PC-3 (cell line): ENCODE results near the gene ASMTL. TPM values are rescaled to one million over a fixed set of nuclear protein-coding genes. Genes with fewer than 3 reads are reported as not detected.

Source experiments
- ATAC-seq: fragments of 200-7000 bp; cut with Tn5 transposase; 2 replicates; pipeline ENCODE4 v1.9.1; 2020; ENCODE audit warnings: mild to moderate bottlenecking, moderate library complexity
- BruUV-seq: library from RNA; stranded (reverse); fragments of 400-500 nt; replicated peaks from 2 replicates; lab custom pipeline; 2021; lab: Mats Ljungman, UMichigan
- CTCF ChIA-PET: fragments of 300-600 bp; sonication (Branson Sonifier 250); formaldehyde crosslinking; loops from one replicate; lab custom pipeline; 2022; ENCODE audit warnings: antibody characterized with exemption; lab: Charles Lee
- POLR2A ChIA-PET: fragments of 300-600 bp; sonication (Branson Sonifier 250); formaldehyde crosslinking; loops from one replicate; lab custom pipeline; 2022; ENCODE audit warnings: antibody characterized with exemption; ENCODE audit not compliant: unreplicated experiment; lab: Charles Lee
- DNase-seq: peaks from one replicate; pipeline ENCODE4 v3.0.0-alpha.2; 2015
- H2AFZ ChIP-seq: fragments of 300-600 bp; sonication (generic); 2 replicates; pipeline ENCODE4 v1.6.0; 2016; ENCODE audit warnings: antibody characterized with exemption, low read length
- H3F3A ChIP-seq: fragments of 300-600 bp; sonication (generic); one replicate; pipeline ENCODE4 v1.6.0; 2017; ENCODE audit warnings: antibody characterized with exemption, low read length, control low read depth, mild to moderate bottlenecking; ENCODE audit not compliant: unreplicated experiment
- H3K27ac ChIP-seq: fragments of 300-600 bp; sonication (generic); 2 replicates; pipeline ENCODE4 v1.5.1; 2016; ENCODE audit warnings: mild to moderate bottlenecking, low read length
- H3K27me3 ChIP-seq: fragments of 300-600 bp; sonication (generic); 2 replicates; pipeline ENCODE4 v1.6.1; 2016; ENCODE audit warnings: low read length, mixed read lengths
- H3K36me3 ChIP-seq: fragments of 300-600 bp; sonication (generic); 2 replicates; pipeline ENCODE4 v1.6.1; 2016; ENCODE audit warnings: low read depth, mixed run types, low read length, mixed read lengths
- H3K4me1 ChIP-seq: fragments of 300-600 bp; sonication (generic); 2 replicates; pipeline ENCODE4 v1.5.1; 2016; ENCODE audit warnings: low read length; ENCODE audit not compliant: insufficient read depth
- H3K4me2 ChIP-seq: fragments of 300-600 bp; sonication (generic); 2 replicates; pipeline ENCODE4 v1.6.0; 2016; ENCODE audit warnings: low read length
- H3K4me3 ChIP-seq: fragments of 300-600 bp; sonication (generic); 2 replicates; pipeline ENCODE4 v1.5.1; 2016; ENCODE audit warnings: mild to moderate bottlenecking, low read length, mixed read lengths
- H3K79me2 ChIP-seq: fragments of 300-600 bp; sonication (generic); 2 replicates; pipeline ENCODE4 v1.6.1; 2017; ENCODE audit warnings: low read length, mixed read lengths
- H3K9ac ChIP-seq: fragments of 300-600 bp; sonication (generic); 2 replicates; pipeline ENCODE4 v1.6.0; 2016; ENCODE audit warnings: mild to moderate bottlenecking, low read length
- H3K9me2 ChIP-seq: fragments of 300-600 bp; sonication (generic); replicated peaks from 2 replicates; pipeline ENCODE4 v1.6.1; 2016; ENCODE audit warnings: mixed run types, low read length, mixed read lengths
- H3K9me3 ChIP-seq: fragments of 300-600 bp; sonication (generic); 2 replicates; pipeline ENCODE4 v1.6.1; 2016; ENCODE audit warnings: low read length, mixed read lengths
- H4K20me1 ChIP-seq: fragments of 300-600 bp; sonication (generic); 2 replicates; pipeline ENCODE4 v1.6.1; 2016; ENCODE audit warnings: low read length, mixed read lengths
- EZH2 ChIP-seq: fragments of 300-600 bp; sonication (generic); IDR thresholded peaks from one replicate; pipeline ENCODE4 v1.6.1; 2017; ENCODE audit warnings: antibody characterized with exemption, mild to moderate bottlenecking, low read length; ENCODE audit not compliant: unreplicated experiment
- EZH2phosphoT487 ChIP-seq: fragments of 300-600 bp; sonication (generic); IDR thresholded peaks from 2 replicates; pipeline ENCODE4 v1.6.1; 2018; ENCODE audit warnings: mild to moderate bottlenecking, antibody characterized with exemption, low read length, borderline replicate concordance
- intact Hi-C: fragments of 100-400 bp; cut with micrococcal nuclease; formaldehyde crosslinking; loops from 2 replicates; pipeline ENCODE4 v1.9.0; 2023
- total RNA-seq: library from RNA; depleted of rRNA; stranded (reverse); fragments of >200 nt; gene quantifications from 2 replicates; pipeline ENCODE4 v1.2.3, GENCODE V29; 2014
- TF ChIP-seq, protein P1 (sequence below): fragments of 300-600 bp; sonication (generic); conservative IDR thresholded peaks from 2 replicates; pipeline ENCODE4 v1.5.1; 2017; ENCODE audit warnings: antibody characterized with exemption, low read depth, mild to moderate bottlenecking, low read length

ASMTL gene
- total RNA-seq, 1 experiment from 2014 or later = 6.7 TPM

DNA sequence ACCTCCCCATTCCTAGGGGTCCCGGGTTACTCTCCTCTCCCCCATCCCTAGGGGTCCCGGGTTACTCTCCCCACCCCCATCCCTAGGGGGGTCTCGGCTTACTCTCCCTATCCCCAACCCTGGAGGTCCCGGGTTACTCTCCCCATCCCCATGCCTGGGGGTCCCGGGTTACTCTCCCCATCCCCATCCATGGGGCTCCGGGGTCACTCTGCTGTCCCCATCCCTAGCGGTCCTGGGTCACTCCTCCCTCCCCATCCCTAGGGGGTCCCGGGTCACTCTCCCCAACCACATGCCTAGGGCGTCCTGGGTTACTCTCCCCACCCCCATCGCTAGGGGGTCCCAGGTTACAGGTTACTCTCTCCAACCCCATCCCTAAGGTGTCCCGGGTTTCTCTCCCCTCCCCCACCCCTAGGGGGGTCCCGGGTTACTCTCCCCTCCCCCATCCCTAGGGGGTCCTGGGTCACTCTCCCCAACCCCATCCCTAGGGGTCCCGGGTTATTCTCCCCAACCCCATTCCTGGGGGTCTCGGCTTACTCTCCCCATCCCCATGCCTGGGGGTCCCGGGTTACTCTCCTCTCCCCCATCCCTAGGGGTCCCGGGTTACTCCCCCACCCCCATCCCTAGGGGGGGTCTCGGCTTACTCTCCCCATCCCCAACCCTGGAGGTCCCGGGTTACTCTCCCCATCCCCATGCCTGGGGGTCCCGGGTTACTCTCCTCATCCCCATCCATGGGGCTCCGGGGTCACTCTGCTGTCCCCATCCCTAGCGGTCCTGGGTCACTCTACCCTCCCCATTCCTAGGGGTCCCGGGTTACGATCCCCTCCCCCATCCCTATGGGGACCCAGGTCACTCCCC lies 821 bp downstream of the ASMTL start:
- H2AFZ ChIP-seq = no peak overlapping the region
- H3K36me3 ChIP-seq = no peaks in the 10 kb centered on the region; the same call in 1 of the 2 replicates
- peak overlapping the region; percentile 64 for H3K9ac ChIP-seq
- DNase-seq (no peak), ATAC-seq (no peak)
- H3F3A ChIP-seq = no peaks in the 10 kb centered on the region
- no peaks in the 10 kb centered on the region for H3K27me3 ChIP-seq
- peak overlapping the region; percentile 75 for H3K4me2 ChIP-seq
- H3K79me2 ChIP-seq = peaks cover 4% of the 10 kb centered on the region; the same call in 1 of the 2 replicates
- no peaks in the 10 kb centered on the region for H3K9me3 ChIP-seq
- ChIA-PET CTCF (no interaction called here), POLR2A (no interaction called here)
- H4K20me1 ChIP-seq = no peaks in the 10 kb centered on the region
- intact Hi-C loops = loop anchor here (5.0 kb wide), 1 partner anchor 1140 kb away; no protein-coding TSS in a partner anchor
- no peak overlapping the region for H3K27ac ChIP-seq
- BruUV-seq = no TSS peak
- H3K9me2 ChIP-seq = no peaks in the 10 kb centered on the region
- peak overlapping the region; percentile 85 for H3K4me3 ChIP-seq
- TF ChIP-seq EZH2phosphoT487 (no peak), EZH2 (no peak)
- TF ChIP-seq, protein P1, sequence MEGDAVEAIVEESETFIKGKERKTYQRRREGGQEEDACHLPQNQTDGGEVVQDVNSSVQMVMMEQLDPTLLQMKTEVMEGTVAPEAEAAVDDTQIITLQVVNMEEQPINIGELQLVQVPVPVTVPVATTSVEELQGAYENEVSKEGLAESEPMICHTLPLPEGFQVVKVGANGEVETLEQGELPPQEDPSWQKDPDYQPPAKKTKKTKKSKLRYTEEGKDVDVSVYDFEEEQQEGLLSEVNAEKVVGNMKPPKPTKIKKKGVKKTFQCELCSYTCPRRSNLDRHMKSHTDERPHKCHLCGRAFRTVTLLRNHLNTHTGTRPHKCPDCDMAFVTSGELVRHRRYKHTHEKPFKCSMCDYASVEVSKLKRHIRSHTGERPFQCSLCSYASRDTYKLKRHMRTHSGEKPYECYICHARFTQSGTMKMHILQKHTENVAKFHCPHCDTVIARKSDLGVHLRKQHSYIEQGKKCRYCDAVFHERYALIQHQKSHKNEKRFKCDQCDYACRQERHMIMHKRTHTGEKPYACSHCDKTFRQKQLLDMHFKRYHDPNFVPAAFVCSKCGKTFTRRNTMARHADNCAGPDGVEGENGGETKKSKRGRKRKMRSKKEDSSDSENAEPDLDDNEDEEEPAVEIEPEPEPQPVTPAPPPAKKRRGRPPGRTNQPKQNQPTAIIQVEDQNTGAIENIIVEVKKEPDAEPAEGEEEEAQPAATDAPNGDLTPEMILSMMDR = no peak
- no peaks in the 10 kb centered on the region for H3K4me1 ChIP-seq

DNA sequence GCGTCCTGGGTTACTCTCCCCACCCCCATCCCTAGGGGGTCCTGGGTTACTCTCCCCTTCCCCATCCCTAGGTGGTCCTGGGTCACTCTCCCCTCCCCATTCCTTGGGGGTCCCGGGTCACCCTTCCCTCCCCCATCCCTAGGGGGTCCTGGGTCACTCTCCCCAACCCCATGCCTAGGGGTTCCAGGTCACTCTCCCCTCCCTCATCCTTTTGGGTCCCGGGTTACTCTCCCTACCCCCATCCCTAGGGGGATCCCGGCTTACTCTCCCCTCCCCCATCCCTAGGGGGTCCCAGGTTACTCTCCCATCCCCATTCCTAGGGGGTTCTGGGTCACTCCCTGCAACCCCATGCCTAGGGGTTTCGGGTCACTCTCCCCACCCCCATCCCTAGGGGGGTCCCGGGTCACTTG lies 1.5 kb downstream of the ASMTL start:
- Histone ChIP-seq H3K27me3 (no peaks in the 10 kb centered on the region), H3K4me2 (peak overlapping the region; percentile 75), H3K36me3 (no peaks in the 10 kb centered on the region; the same call in 1 of the 2 replicates), H3K27ac (no peak overlapping the region), H3K9me3 (no peaks in the 10 kb centered on the region), H3K79me2 (peaks cover 4% of the 10 kb centered on the region; the same call in 1 of the 2 replicates), H3K9me2 (no peaks in the 10 kb centered on the region), H3F3A (no peaks in the 10 kb centered on the region), H4K20me1 (no peaks in the 10 kb centered on the region), H3K4me1 (no peaks in the 10 kb centered on the region), H3K9ac (no peak overlapping the region), H3K4me3 (no peak overlapping the region), H2AFZ (no peak overlapping the region)
- TF ChIP-seq EZH2 = no peak
- TF ChIP-seq, protein P1 = no peak
- TF ChIP-seq EZH2phosphoT487 = no peak
- CTCF ChIA-PET = no interaction called here
- ATAC-seq (no peak), DNase-seq (no peak)
- intact Hi-C loops = loop anchor here (5.0 kb wide), 1 partner anchor 1141 kb away; no protein-coding TSS in a partner anchor
- no TSS peak for BruUV-seq
- POLR2A ChIA-PET = no interaction called here
